Upper lobe of left lung (tissue), 6 donors: Measurements from ENCODE around the gene TTLL6. TPM values are rescaled to one million over a fixed set of nuclear protein-coding genes. Genes with fewer than 3 reads are reported as not detected.
A peak's percentile ranks its signal among the peaks of the same experiment; 100 is the strongest.

Source experiments
- ATAC-seq, 2 donors: fragments of 200-7000 bp; cut with Tn5 transposase; one replicate each; pipeline ENCODE4 v1.9.1; 2022; ENCODE audit warnings: mild to moderate bottlenecking in 2 of 2, moderate library complexity in 2 of 2; ENCODE audit not compliant: low FRiP score in 2 of 2
- DNase-seq, 2 donors: peaks; one replicate each; pipeline ENCODE4 v3.0.0-alpha.2; 2019 to 2020
- H3K27ac ChIP-seq, 4 donors: fragments of 200-600 bp; sonication (generic); one replicate each; pipeline ENCODE4 v1.5.1; 2016 to 2019
- H3K27me3 ChIP-seq, 4 donors: fragments of 200-600 bp; sonication (generic); one replicate each; pipeline ENCODE4 v1.5.1; 2017 to 2019
- H3K36me3 ChIP-seq, 4 donors: fragments of 200-600 bp; sonication (generic); one replicate each; pipeline ENCODE4 v1.5.1; 2016 to 2019
- H3K4me1 ChIP-seq, 4 donors: fragments of 200-600 bp; sonication (generic); one replicate each; pipeline ENCODE4 v1.5.1; 2018 to 2019
- H3K4me3 ChIP-seq, 4 donors: fragments of 200-600 bp; sonication (generic); one replicate each; pipeline ENCODE4 v1.5.1; 2017 to 2019; ENCODE audit warnings: mild to moderate bottlenecking in 2 of 4, moderate library complexity in 1 of 4
- H3K9me3 ChIP-seq, 4 donors: fragments of 200-600 bp; sonication (generic); one replicate each; pipeline ENCODE4 v1.5.1; 2018 to 2019
- CTCF ChIP-seq, 6 experiments: fragments of 450-650 bp in 4 of 6; fragments of 200-600 bp in 2 of 6; sonication (generic) in 2 of 6; IDR thresholded peaks; one replicate each; pipeline ENCODE4 v1.5.1; 2016 to 2019; ENCODE audit warnings: antibody characterized with exemption in 6 of 6
- EP300 ChIP-seq, 4 donors: sonication (generic); formaldehyde crosslinking; IDR thresholded peaks; one replicate each; pipeline ENCODE4 v1.5.1; 2017; ENCODE audit warnings: antibody characterized with exemption in 4 of 4, control low read depth in 2 of 4
- POLR2A ChIP-seq, 4 donors: fragments of 450-650 bp; IDR thresholded peaks; one replicate each; pipeline ENCODE4 v1.5.1; 2016 to 2017; ENCODE audit warnings: antibody characterized with exemption in 4 of 4, mild to moderate bottlenecking in 2 of 4
- POLR2AphosphoS5 ChIP-seq, 2 donors: sonication (generic); formaldehyde crosslinking; IDR thresholded peaks; one replicate each; pipeline ENCODE4 v1.5.1; 2017; ENCODE audit warnings: antibody characterized with exemption in 2 of 2
- WGBS, 2 donors: methylation state at CpG; one replicate each; pipeline ENCODE4 v1.1.5; 2017 to 2018; 5-methylcytosine and 5-hydroxymethylcytosine counted together
- total RNA-seq, 6 donors: library from RNA; depleted of rRNA in 4 of 6; stranded (reverse); fragments of >200 nt in 4 of 6; gene quantifications; one replicate each; pipeline versions ENCODE4 v1.1.0 to v1.2.1, GENCODE V29; 2016 to 2021
- donor health status: DM: no; HTN: no; CAD: no; lungs with moderate emphysema.
- donor health status: DM: no; HTN: yes; CAD: no; lungs with severe emphysema.

Gene TTLL6
- total RNA-seq, 6 donors from 2014 or later = 0.69 to 12.1 (median 1.5) TPM

- 56 to 62% methylated on average over 4 of the region's 4 CpGs for WGBS, 2 donors
- ATAC-seq = no peak
- TF ChIP-seq EP300 (IDR thresholded peaks at IDR 0.05) (no peak), POLR2A (IDR thresholded peaks at IDR 0.05) (no peak), CTCF (IDR thresholded peaks at IDR 0.05) (no peak), POLR2AphosphoS5 (IDR thresholded peaks at IDR 0.05) (no peak)
- H3K4me1 ChIP-seq = peaks cover 5 to 15% (median 7%) of the 10 kb centered on the region in 4 donors
- H3K27ac ChIP-seq = no peak overlapping the region
- H3K27me3 ChIP-seq = peaks cover 0 to 73% (median 23%) of the 10 kb centered on the region in 4 donors
- H3K4me3 ChIP-seq = no peak overlapping the region
- H3K36me3 ChIP-seq = no peaks in the 10 kb centered on the region
- H3K9me3 ChIP-seq = peaks cover 0 to 3% (median 0%) of the 10 kb centered on the region in 4 donors
- no peak for DNase-seq
Observed at GRCh38 chr17:48737330-48738043, 79.5 kb downstream of the TTLL6 start.

- H3K9me3 ChIP-seq = peaks cover 0 to 3% (median 0%) of the 10 kb centered on the region in 4 donors
Observed at GRCh38 chr17:48735062-48735351, 82.0 kb downstream of the TTLL6 start.

GRCh38 chr17:48734333-48735061, 82.5 kb downstream of the TTLL6 start:
- Histone ChIP-seq H3K9me3 (peaks cover 0 to 3% (median 0%) of the 10 kb centered on the region in 4 donors), H3K4me1 (peaks cover 5 to 16% (median 7%) of the 10 kb centered on the region in 4 donors), H3K4me3 (no peak overlapping the region), H3K36me3 (no peaks in the 10 kb centered on the region), H3K27ac (no peak overlapping the region), H3K27me3 (peaks cover 1 to 66% (median 28%) of the 10 kb centered on the region in 4 donors)
- ATAC-seq (peak in 1 of 2 donors; percentile 16), DNase-seq (peak in 1 of 2 donors; percentile 50)
- TF ChIP-seq EP300 (IDR thresholded peaks at IDR 0.05) (no peak), CTCF (IDR thresholded peaks at IDR 0.05) (no peak), POLR2AphosphoS5 (IDR thresholded peaks at IDR 0.05) (no peak), POLR2A (IDR thresholded peaks at IDR 0.05) (no peak)
- WGBS, 2 donors = 7 to 12% methylated on average over 12 to 14 of the region's 14 CpGs

More at GRCh38 chr17:48735062-48735351, 82.0 kb downstream of the TTLL6 start:
- 4 to 10% methylated on average over 7 of the region's 7 CpGs for WGBS, 2 donors
- Histone ChIP-seq H3K27me3 (peaks cover 1 to 66% (median 25%) of the 10 kb centered on the region in 4 donors), H3K4me3 (no peak overlapping the region), H3K27ac (no peak overlapping the region), H3K4me1 (peaks cover 5 to 15% (median 7%) of the 10 kb centered on the region in 4 donors), H3K36me3 (no peaks in the 10 kb centered on the region)
- TF ChIP-seq EP300 (IDR thresholded peaks at IDR 0.05) = no peak
- no peak for TF ChIP-seq POLR2AphosphoS5 (IDR thresholded peaks at IDR 0.05)
- TF ChIP-seq POLR2A (IDR thresholded peaks at IDR 0.05) = no peak
- no peak for TF ChIP-seq CTCF (IDR thresholded peaks at IDR 0.05)
- DNase-seq (no peak), ATAC-seq (no peak)

- WGBS, 2 donors = 14 to 16% methylated on average over 18 to 22 of the region's 22 CpGs
Observed at GRCh38 chr17:48733632-48734328, 83.2 kb downstream of the TTLL6 start.

More at GRCh38 chr17:48733632-48734328, 83.2 kb downstream of the TTLL6 start:
- DNase-seq = peak in 1 of 2 donors; percentile 45
- Histone ChIP-seq H3K4me1 (peaks cover 5 to 17% (median 8%) of the 10 kb centered on the region in 4 donors), H3K36me3 (no peaks in the 10 kb centered on the region), H3K4me3 (no peak overlapping the region), H3K27ac (no peak overlapping the region), H3K9me3 (no peaks in the 10 kb centered on the region), H3K27me3 (peaks cover 3 to 66% (median 33%) of the 10 kb centered on the region in 4 donors)
- TF ChIP-seq POLR2A (IDR thresholded peaks at IDR 0.05) (no peak), CTCF (IDR thresholded peaks at IDR 0.05) (no peak), POLR2AphosphoS5 (IDR thresholded peaks at IDR 0.05) (no peak), EP300 (IDR thresholded peaks at IDR 0.05) (no peak)
- no peak for ATAC-seq
